GM20431 (cell line): Measurements from ENCODE around the gene FREY1.

Experiments used
- in situ Hi-C: fragments of 300-500 bp; cut with MseI, MboI; formaldehyde crosslinking; loops from one replicate; pipeline ENCODE4 v1.15.0; 2020; ENCODE audit warnings: low sequenced_read_pairs; ENCODE audit not compliant: unreplicated experiment

The FREY1 gene

GRCh38 chr11:45879803-45880686 is 27.0 kb downstream of the FREY1 start:
- in situ Hi-C loops: no loop called here

GRCh38 chr11:45877845-45878244 is 29.2 kb downstream of the FREY1 start:
- in situ Hi-C loops: no loop called here

GRCh38 chr11:45877221-45877620 is 29.9 kb downstream of the FREY1 start:
- in situ Hi-C loops: no loop called here

GRCh38 chr11:45876401-45876800 is 30.7 kb downstream of the FREY1 start:
- in situ Hi-C loops: no loop called here

GRCh38 chr11:45872651-45873356 is 34.3 kb downstream of the FREY1 start:
- in situ Hi-C loops: no loop called here

- in situ Hi-C loops: no loop called here
These were observed 35.4 kb downstream of the FREY1 start for GRCh38 chr11:45871638-45872037.

- in situ Hi-C loops: no loop called here
These were observed 36.4 kb downstream of the FREY1 start for GRCh38 chr11:45870706-45871105.

- in situ Hi-C loops: no loop called here
These were observed 37.5 kb downstream of the FREY1 start for GRCh38 chr11:45869551-45869950.

GRCh38 chr11:45864041-45864440 is 43.0 kb downstream of the FREY1 start:
- in situ Hi-C loops: no loop called here

- in situ Hi-C loops: no loop called here
These were observed 46.1 kb downstream of the FREY1 start for GRCh38 chr11:45860764-45861510.

GRCh38 chr11:45860348-45860747 is 46.7 kb downstream of the FREY1 start:
- in situ Hi-C loops: no loop called here

- in situ Hi-C loops: no loop called here
These were observed 47.4 kb downstream of the FREY1 start for GRCh38 chr11:45859661-45860140.

- in situ Hi-C loops: no loop called here
These were observed 48.2 kb downstream of the FREY1 start for GRCh38 chr11:45858751-45859398.

GRCh38 chr11:45857961-45858474 is 49.1 kb downstream of the FREY1 start:
- in situ Hi-C loops: no loop called here
